ENCODE data around the gene FAXDC2. TPM values are rescaled to one million over a fixed set of nuclear protein-coding genes. Genes with fewer than 3 reads are reported as not detected.

FAXDC2 gene
- total and polyA plus RNA-seq, 9 of the 15 experiments (the other 6 are each of a cell fraction or from before 2014, with no cell fraction given): 2.4 to 30.0 (median 9.9) TPM

- TF ChIP-seq, protein P1, sequence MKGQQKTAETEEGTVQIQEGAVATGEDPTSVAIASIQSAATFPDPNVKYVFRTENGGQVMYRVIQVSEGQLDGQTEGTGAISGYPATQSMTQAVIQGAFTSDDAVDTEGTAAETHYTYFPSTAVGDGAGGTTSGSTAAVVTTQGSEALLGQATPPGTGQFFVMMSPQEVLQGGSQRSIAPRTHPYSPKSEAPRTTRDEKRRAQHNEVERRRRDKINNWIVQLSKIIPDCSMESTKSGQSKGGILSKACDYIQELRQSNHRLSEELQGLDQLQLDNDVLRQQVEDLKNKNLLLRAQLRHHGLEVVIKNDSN (CRISPR knock-in tag; IDR thresholded peaks at IDR 0.05): 0 out of 2 replicates have a peak, but pooled peaks have one; percentile 10
- TF ChIP-seq CTBP1 (IDR thresholded peaks at IDR 0.05; ENCODE audit: borderline replicate concordance): peak; percentile 65
- TF ChIP-seq SIN3A (IDR thresholded peaks at IDR 0.05; ENCODE audit: borderline replicate concordance in 2 of 2, control insufficient read depth in 1 of 2, low read depth in 2 of 2, low read length in 2 of 2): peak; percentile 47 to 86; a peak in 2 of 4 replicates
- TF ChIP-seq TAF9B (IDR thresholded peaks at IDR 0.05; ENCODE audit: partially characterized antibody): no peak
- TF ChIP-seq TAF1 (IDR thresholded peaks at IDR 0.05; ENCODE audit: control insufficient read depth, extremely low read depth, insufficient read depth, low read length, severe bottlenecking): peak; percentile 45
- TF ChIP-seq EP400 (IDR thresholded peaks at IDR 0.05): peak; percentile 77
- TF ChIP-seq ZSCAN29 (IDR thresholded peaks at IDR 0.05): no peak
- peak in 1 of 3 experiments; percentile 28 for TF ChIP-seq YY1 (IDR thresholded peaks at IDR 0.05; ENCODE audit: borderline replicate concordance in 1 of 3, control insufficient read depth in 1 of 3, extremely low read depth in 1 of 3, insufficient read depth in 3 of 3, insufficient read length in 1 of 3, insufficient replicate concordance in 2 of 3, low read depth in 1 of 3, low read length in 2 of 3)
- no peak for TF ChIP-seq MAFK (IDR thresholded peaks at IDR 0.05; ENCODE audit: low read length)
- TF ChIP-seq, protein P2, sequence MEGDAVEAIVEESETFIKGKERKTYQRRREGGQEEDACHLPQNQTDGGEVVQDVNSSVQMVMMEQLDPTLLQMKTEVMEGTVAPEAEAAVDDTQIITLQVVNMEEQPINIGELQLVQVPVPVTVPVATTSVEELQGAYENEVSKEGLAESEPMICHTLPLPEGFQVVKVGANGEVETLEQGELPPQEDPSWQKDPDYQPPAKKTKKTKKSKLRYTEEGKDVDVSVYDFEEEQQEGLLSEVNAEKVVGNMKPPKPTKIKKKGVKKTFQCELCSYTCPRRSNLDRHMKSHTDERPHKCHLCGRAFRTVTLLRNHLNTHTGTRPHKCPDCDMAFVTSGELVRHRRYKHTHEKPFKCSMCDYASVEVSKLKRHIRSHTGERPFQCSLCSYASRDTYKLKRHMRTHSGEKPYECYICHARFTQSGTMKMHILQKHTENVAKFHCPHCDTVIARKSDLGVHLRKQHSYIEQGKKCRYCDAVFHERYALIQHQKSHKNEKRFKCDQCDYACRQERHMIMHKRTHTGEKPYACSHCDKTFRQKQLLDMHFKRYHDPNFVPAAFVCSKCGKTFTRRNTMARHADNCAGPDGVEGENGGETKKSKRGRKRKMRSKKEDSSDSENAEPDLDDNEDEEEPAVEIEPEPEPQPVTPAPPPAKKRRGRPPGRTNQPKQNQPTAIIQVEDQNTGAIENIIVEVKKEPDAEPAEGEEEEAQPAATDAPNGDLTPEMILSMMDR (IDR thresholded peaks at IDR 0.05 in 2 of 3, conservative IDR thresholded peaks at IDR 0.05 in 1 of 3; ENCODE audit: insufficient read depth in 2 of 3, low read depth in 1 of 3, low read length in 3 of 3): peak in 1 of 3 experiments; percentile 14; a peak in 1 of 6 replicates
- TF ChIP-seq, protein P3, sequence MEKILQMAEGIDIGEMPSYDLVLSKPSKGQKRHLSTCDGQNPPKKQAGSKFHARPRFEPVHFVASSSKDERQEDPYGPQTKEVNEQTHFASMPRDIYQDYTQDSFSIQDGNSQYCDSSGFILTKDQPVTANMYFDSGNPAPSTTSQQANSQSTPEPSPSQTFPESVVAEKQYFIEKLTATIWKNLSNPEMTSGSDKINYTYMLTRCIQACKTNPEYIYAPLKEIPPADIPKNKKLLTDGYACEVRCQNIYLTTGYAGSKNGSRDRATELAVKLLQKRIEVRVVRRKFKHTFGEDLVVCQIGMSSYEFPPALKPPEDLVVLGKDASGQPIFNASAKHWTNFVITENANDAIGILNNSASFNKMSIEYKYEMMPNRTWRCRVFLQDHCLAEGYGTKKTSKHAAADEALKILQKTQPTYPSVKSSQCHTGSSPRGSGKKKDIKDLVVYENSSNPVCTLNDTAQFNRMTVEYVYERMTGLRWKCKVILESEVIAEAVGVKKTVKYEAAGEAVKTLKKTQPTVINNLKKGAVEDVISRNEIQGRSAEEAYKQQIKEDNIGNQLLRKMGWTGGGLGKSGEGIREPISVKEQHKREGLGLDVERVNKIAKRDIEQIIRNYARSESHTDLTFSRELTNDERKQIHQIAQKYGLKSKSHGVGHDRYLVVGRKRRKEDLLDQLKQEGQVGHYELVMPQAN (IDR thresholded peaks at IDR 0.05; ENCODE audit: borderline replicate concordance): peak; percentile 74; the same call in 1 of the 2 replicates
- TF ChIP-seq FOXK1 (CRISPR knock-in tag; IDR thresholded peaks at IDR 0.05; ENCODE audit: borderline replicate concordance): peak; percentile 51; the same call in 1 of the 2 replicates
- peak; percentile 23; the same call in 1 of the 2 replicates for TF ChIP-seq PHF8 (IDR thresholded peaks at IDR 0.05; ENCODE audit: borderline replicate concordance, low read length)
- TF ChIP-seq SAP30 (IDR thresholded peaks at IDR 0.05; ENCODE audit: borderline replicate concordance, insufficient read depth, low read depth, low read length, poor library complexity, severe bottlenecking): peak; percentile 84
- TF ChIP-seq HDAC8 (tag; IDR thresholded peaks at IDR 0.05): peak; percentile 80; the same call in 1 of the 2 replicates
Measured at GRCh38 chr5:154857530-154858296, 7.3 kb upstream of the FAXDC2 start (continued).

All from K562 (cell line).